GM21576 (cell line): ENCODE measurements around the gene TUT4.

Experiments used
- ATAC-seq: cut with Tn5 transposase; IDR thresholded peaks from one replicate; pipeline ENCODE4 v1.9.1; 2021; ENCODE audit warnings: mild to moderate bottlenecking, moderate library complexity; ENCODE audit not compliant: unreplicated experiment

Gene TUT4

GRCh38 chr1:52572387-52572786 lies 19.5 kb upstream of the TUT4 start:
- ATAC-seq: no peak

GRCh38 chr1:52571783-52572182 lies 18.9 kb upstream of the TUT4 start:
- ATAC-seq: no peak

GRCh38 chr1:52569449-52570210 lies 16.7 kb upstream of the TUT4 start:
- ATAC-seq: no peak

DNA sequence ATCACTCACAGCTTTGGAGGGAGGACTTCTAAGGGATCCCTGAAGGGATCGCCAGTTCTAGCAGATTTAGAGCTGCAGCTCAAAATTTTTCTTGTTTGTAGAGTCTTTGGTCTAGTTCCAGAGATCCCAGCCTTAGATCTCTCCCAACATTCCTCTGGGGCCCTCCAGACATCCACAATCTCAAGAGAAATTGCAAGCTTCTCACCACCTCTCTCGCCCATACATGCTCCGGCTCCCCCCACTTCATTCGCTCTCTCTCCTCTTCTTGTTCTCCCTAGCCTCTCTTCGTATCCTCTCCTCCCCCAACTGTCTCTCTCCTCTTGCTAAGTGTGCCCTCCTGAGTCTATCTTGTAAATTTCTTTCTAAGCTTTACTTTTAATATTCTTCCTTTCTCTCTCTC lies 15.1 kb upstream of the TUT4 start:
- no peak for ATAC-seq

DNA sequence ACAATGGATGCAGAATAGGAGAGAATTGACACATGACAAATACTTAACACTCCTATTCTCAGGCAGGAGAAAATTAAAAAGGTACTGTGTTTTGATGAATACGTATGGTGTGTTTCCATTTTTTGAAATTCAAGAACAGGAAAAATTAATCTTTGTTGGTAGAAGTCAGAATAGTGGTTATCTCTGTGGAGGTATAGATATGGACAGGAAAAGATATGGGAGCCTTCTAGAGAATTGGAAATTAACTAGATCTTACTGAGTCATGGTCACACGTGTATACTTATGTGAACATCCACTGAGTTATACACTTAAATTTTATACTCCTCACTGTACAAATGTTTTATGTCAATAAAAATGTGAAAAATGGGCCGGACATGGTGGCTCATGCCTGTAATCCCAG lies 9.9 kb upstream of the TUT4 start:
- ATAC-seq: no peak

GRCh38 chr1:52559875-52560274 lies 7.0 kb upstream of the TUT4 start:
- no peak for ATAC-seq

- no peak for ATAC-seq
Measured at GRCh38 chr1:52558941-52559340, 6.0 kb upstream of the TUT4 start.

DNA sequence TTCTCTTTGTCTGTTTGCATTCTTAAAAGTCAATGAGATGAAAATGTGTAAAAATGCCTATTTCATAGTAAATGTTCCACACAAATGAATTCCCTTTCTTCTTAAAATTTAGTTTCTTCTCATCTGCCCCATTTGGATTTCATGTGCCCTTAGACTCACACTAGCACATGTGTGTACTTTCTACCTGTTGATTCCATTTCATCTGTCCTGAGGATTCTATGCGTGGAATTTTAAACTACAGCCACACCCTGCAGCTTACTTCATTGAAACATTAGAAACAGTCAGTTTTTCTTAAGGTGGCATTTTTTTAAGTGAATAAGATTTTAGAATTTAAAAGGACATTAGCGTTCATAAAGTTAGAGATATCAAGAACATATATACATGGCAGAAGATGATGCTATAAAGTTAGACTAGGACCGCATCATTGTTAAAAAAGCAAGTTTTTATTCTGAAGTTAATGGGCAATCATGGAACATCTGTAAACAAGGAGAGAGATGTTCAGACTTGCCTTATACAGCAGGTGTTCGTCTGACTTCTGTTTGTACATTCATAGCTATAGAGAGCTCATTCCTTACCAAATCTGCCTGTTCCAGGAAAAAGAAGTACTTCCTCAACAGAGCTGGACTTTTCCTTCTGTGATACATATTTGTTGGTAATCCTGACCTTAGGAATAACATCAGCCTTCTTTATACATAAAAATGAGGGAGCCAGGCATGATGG lies 3.9 kb upstream of the TUT4 start:
- no peak for ATAC-seq

DNA sequence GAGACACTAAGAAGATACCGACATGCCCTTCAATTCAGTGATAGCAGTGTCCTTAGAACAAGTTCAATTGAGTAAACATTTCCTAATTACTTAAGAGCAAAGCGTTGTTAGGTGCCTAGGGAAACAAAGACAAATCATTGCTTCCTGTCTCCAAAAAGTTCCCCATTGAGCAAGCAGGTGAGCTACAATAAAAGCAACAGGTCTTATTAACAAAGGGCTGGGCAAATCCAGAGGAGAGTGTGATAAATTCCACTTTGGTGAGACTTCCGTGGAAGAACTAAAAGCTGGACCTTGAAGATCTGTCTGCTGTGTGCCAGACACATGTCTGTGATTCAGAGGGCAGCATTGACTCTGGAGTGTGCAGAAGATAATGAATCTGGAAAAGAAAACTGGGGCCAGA lies 1.9 kb upstream of the TUT4 start:
- ATAC-seq: no peak

DNA sequence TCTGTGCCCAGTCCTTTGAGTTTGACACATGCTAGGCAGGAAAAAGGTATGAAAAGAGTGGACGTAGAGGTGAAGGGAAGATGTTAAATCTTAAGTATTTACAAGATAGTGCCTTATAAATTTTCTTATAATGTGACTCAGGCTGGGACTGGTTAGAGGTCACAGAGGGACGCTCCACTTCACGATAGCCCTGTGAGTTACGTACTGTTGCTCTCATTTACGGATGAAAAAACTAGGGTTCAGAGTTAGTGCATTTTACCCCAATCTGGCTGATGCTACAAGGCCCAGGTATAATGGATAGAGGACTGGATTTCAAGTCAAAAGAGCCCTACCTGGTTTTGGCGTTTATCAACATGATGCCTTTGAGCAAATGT lies 1.4 kb upstream of the TUT4 start:
- no peak for ATAC-seq

DNA sequence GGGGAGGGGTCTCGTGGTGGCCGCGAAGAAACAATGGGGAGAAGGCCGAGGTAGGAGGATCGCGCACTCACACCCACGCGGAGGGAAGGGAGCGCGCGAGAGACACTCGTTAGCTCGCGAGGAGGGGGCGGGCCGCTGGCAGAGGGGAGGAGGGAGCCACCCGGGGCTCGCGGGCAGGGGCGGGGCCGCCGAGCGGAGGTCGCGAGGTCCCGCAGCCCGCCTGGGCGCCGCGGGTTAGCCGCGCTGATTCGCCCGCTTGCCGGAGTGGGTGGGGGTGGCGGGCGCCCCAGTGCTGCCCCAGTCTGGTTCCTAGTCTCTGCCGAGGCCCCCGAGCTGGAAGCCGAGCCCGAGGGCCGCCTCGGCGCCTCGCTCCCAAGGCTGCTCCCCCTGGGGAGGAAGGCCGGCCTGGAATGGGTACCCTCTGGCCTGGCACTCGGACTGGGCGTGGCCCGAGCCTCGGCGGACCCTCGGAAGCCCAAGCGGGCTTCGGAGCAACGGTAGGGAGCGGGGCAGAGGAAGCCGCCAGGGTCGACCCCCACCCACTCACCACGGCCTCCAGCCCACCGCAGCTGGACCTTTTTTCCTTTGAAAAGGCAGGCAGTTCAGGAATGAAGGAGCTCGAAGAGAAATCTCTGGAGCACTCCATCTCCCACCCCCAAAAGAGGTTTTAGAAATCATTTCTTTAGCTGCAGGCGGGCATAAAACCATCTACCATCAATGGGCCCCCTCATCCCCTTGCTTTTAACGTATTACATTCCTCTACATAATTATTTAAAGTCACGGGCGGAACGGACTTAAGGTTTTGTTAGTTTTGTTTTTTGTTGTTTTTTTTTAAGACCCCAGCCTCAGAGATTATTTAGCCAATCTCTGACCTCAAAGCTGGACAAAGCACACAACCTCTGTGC lies 722 bp upstream of the TUT4 start:
- peak; percentile 45 for ATAC-seq

DNA sequence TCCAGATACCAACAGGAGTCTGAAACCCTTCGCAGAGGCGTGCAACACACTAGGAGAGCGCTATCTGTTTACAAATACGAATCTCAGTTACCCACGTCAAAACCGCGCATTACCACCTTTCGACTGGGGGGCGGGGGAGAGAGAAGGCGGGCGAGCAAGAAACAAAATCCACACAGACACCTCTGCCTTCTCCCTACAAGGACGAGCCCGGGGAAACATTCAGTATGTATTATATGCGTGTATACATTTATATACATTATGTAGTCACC lies 722 bp downstream of the TUT4 start:
- ATAC-seq: peak; percentile 40

DNA sequence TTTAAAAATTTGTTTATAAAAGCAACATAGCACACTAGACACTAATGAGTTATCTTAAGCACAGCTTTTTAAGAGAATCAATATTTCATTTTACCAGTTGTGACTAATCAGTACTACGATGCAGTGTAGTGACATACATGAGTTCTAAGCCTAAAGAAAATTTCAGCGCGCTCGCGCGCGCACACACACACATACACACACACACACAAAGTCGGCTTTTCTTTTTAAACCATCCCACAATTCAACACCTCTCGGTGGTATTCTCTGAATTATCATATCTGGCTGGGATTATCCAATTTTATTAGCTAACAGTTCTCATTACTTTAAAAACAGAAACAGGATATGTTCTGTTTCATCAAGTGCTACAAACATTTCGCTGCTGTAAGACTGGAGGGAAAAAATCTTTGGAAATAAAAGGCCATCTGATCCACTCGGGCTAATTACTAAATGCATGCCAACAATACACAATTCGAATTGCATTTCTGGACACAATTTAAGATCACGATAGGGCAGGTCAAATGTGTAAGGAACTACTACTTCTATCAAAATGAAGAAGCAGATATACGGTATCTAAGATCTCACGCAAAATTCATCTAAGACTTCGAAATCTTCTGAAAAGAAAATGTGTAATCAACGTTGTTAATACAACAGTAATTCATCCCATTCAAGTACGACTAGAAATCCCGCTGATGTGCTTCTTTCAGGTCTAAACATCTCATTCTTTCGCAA lies 1.2 kb downstream of the TUT4 start:
- no peak for ATAC-seq

DNA sequence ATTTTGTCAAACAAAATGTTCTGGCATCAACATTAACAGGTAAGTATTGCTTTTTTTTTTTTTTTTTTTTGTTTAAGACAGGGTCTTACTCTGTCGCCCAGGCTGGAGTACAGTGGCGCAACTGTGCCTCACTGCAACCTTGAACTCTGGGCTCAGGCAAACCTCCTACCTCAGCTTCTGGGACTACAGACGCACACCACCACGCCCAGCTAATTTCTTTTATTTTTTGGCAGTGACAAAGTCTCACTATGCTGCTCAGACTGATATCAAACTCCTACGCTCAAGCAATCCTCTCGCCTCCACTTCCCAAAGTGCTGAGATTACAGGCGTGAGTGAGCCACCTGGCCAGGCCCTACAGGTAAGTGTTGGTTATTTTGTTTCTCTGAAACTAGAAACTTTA lies 2.4 kb downstream of the TUT4 start:
- no peak for ATAC-seq

DNA sequence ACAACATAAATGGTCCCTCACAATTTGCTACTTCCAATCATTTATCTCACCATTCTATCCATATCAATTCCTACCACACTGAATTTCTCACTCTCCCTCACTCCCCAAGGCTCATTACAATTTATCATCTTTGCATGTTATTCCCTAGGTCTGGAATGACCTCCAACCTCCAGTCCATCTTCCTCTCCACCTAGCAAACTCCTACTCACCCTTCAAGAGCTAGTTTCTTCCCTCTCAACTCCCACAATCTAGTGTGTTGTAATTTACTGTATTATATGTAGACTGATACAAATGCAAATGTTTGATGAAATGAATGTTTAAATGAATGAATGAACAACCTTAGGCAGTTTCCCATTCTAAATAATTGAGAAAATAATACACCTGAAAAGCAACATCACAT lies 3.6 kb downstream of the TUT4 start:
- ATAC-seq: no peak

- ATAC-seq: no peak
Measured at GRCh38 chr1:52546852-52547251, 6.0 kb downstream of the TUT4 start.

DNA sequence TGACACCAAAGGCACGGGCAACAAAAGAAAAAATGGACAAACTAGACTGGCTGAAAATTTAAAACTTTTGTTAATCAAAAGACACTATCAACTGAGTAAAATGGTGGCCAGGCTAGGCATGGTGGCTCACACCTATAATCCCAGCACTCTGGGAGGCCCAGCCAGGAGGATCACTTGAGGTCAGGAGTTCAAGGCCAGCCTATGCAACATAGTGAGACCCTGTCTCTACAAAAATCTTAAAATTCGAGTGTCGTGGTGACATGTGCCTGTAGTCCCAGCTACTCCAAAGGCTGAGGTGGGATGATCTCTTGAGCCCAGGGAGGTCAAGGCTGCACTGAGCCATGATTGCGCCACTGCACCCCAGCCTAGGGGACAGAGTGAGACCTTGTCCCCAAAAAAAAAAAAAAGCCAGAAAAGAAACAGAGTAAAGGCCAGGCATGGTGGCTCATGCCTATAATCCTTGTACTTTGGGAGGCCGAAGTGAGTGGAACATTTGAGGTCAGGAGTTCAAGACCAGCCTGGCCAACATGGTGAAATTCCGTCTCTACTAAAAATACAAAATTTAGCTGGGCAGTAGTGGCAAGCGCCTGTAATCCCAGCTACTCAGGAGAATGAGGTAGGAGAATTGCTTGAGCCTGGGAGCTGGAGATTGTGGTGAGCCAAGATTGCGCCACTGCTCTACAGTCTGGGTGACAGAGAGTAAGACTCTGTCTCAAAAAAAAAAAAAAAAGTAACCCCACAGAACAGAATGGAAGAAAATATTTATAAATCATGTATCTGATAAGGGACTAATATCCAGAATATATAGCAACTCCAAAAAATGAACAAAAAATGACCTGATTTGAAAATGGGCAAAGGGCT lies 8.0 kb downstream of the TUT4 start:
- ATAC-seq: no peak

DNA sequence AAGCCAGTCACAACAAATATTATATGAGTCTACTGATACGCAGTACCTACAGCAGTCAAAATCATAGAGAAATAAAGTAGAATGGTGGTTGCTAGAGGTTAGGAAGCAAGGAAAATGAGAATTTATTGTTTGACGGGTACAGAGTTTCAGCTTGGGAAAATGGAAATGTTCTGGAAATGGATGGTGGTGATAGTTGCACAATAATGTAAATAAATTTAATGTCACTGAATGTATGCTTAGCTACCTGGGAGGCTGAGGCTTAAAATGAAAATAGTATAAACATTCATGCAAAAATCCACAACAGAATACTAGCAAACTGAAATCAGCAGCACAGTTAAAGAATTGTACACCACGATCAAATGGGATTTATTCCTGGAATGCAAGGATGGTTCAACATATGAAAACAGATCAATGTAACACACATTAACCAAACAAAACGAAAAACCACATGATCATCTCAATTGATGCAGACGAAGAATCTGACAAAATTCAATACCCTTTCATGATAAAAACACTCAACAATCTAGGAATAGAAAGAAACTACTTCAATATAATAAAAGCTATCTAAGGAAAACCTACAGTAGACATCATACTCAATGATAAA lies 10.7 kb downstream of the TUT4 start:
- ATAC-seq: no peak

DNA sequence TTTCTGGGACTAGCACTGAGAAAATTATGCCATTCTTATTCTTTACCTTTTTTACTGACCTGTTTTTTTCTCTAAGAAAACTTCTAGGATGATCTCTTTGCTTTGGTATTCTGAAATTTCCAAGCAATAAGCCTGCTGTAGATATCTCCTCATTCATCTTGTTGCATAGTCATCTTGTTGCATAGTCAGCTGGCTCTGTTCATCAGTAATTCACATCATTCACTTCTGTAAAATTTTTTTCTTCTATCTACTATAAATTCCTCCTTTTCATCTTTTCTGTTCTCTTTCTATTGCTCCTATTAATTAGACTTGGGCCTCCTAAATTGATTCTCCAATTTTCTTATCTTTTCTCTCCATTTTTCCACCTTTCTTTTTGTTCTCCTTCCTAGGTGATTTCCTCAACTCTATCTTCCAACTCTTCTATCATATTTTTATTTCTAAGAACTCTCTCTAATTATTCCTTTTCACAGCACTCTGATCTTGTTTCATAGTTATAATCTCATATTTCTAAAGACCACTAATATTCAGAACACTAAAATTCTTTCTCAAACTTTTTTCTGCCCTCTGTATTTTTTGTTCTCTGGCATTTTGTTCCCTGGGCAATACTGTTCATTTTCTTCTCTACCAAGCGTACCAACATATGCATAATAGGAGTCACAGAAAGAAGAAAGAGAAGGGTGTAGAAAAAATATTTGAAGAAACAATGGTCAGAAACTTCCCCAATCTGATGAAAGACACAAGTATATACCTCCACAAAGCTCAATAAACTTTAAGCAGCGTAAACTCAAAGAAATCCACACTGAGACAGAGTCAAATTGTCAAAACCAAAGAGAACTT lies 17.7 kb downstream of the TUT4 start:
- ATAC-seq: no peak
